ENCODE results near the gene SEC22A.
A peak's percentile ranks its signal among the peaks of the same experiment; 100 is the strongest.

SEC22A gene

DNA sequence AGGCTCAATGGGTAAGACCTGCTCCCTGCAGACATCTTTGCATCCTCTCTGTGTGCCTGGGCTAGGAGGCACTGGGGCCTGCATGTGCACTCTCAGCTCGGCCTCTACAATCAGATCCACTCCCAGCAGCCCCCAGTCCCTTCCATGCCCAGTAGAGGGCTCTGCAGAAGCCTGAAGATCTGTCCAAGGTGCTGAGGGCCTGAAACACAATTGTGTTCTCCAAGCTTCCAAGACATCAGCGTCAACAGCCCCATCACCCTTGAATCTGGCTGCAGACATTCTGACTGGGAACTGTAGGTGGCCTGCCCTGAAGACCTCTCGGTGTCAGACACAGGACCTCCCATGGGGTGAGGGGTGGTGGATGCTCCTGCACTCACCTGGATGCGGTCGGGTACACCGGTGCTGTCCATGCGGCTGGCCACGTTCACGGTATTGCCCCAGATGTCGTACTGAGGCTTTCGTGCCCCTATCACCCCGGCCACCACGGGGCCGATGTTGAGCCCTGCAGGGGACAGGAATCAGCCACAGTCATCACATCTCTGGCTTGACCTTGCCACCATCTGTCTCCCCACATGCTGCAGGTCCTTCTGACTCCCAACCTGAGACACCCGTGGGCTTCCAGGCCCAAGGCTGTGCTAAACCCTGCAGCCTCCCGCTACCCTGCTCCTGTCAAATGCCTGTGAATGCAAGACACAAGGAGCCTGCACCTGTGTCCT, 84.7 kb downstream of the SEC22A start:
- no peaks in the 10 kb centered on the region for H3K4me1 ChIP-seq (ENCODE audit: insufficient read depth, poor library complexity, severe bottlenecking)
- H3K4me3 ChIP-seq (ENCODE audit: severe bottlenecking): no peak overlapping the region
- peak; percentile 74 for TF ChIP-seq CTCF (IDR thresholded peaks at IDR 0.05; ENCODE audit: poor library complexity, severe bottlenecking)
- no peaks in the 10 kb centered on the region for H3K9me3 ChIP-seq (ENCODE audit: severe bottlenecking)
- no peaks in the 10 kb centered on the region for H3K27me3 ChIP-seq (ENCODE audit: insufficient read depth, poor library complexity, severe bottlenecking)
- H3K27ac ChIP-seq (ENCODE audit: poor library complexity, severe bottlenecking): no peak overlapping the region
- peak; percentile 79 for ATAC-seq (ENCODE audit: low read depth)
- no peak for DNase-seq (ENCODE audit: low spot score)
- H3K36me3 ChIP-seq (ENCODE audit: low read depth): no peaks in the 10 kb centered on the region

GRCh38 chr3:123287051-123287961, 85.6 kb downstream of the SEC22A start:
- TF ChIP-seq CTCF (IDR thresholded peaks at IDR 0.05; ENCODE audit: poor library complexity, severe bottlenecking): no peak
- DNase-seq (ENCODE audit: low spot score) (no peak), ATAC-seq (ENCODE audit: low read depth) (no peak)
- no peak overlapping the region for H3K27ac ChIP-seq (ENCODE audit: poor library complexity, severe bottlenecking)
- H3K9me3 ChIP-seq (ENCODE audit: severe bottlenecking): no peaks in the 10 kb centered on the region
- H3K27me3 ChIP-seq (ENCODE audit: insufficient read depth, poor library complexity, severe bottlenecking): no peaks in the 10 kb centered on the region
- no peaks in the 10 kb centered on the region for H3K36me3 ChIP-seq (ENCODE audit: low read depth)
- no peak overlapping the region for H3K4me3 ChIP-seq (ENCODE audit: severe bottlenecking)
- no peaks in the 10 kb centered on the region for H3K4me1 ChIP-seq (ENCODE audit: insufficient read depth, poor library complexity, severe bottlenecking)

- DNase-seq (ENCODE audit: low spot score): no peak
- H3K9me3 ChIP-seq (ENCODE audit: severe bottlenecking): no peaks in the 10 kb centered on the region
- H3K4me1 ChIP-seq (ENCODE audit: insufficient read depth, poor library complexity, severe bottlenecking): no peaks in the 10 kb centered on the region
- no peak overlapping the region for H3K27ac ChIP-seq (ENCODE audit: poor library complexity, severe bottlenecking)
- no peak for TF ChIP-seq CTCF (IDR thresholded peaks at IDR 0.05; ENCODE audit: poor library complexity, severe bottlenecking)
- H3K36me3 ChIP-seq (ENCODE audit: low read depth): no peaks in the 10 kb centered on the region
- ATAC-seq (ENCODE audit: low read depth): no peak
- no peak overlapping the region for H3K4me3 ChIP-seq (ENCODE audit: severe bottlenecking)
- H3K27me3 ChIP-seq (ENCODE audit: insufficient read depth, poor library complexity, severe bottlenecking): no peaks in the 10 kb centered on the region
Observed at GRCh38 chr3:123287962-123288302, 86.2 kb downstream of the SEC22A start.

GRCh38 chr3:123289391-123290106, 87.8 kb downstream of the SEC22A start:
- Histone ChIP-seq H3K36me3 (ENCODE audit: low read depth) (no peaks in the 10 kb centered on the region), H3K27me3 (ENCODE audit: insufficient read depth, poor library complexity, severe bottlenecking) (no peaks in the 10 kb centered on the region), H3K9me3 (ENCODE audit: severe bottlenecking) (no peaks in the 10 kb centered on the region), H3K4me3 (ENCODE audit: severe bottlenecking) (no peak overlapping the region), H3K4me1 (ENCODE audit: insufficient read depth, poor library complexity, severe bottlenecking) (no peaks in the 10 kb centered on the region), H3K27ac (ENCODE audit: poor library complexity, severe bottlenecking) (no peak overlapping the region)
- no peak for ATAC-seq (ENCODE audit: low read depth)
- no peak for TF ChIP-seq CTCF (IDR thresholded peaks at IDR 0.05; ENCODE audit: poor library complexity, severe bottlenecking)
- no peak for DNase-seq (ENCODE audit: low spot score)
